ENCODE results near the gene RBM19.

RBM19 gene

GRCh38 chr12:113796852-113797534 lies 169.1 kb downstream of the RBM19 start:
- H3K9ac ChIP-seq (ENCODE audit: low read depth, low read length): no peak overlapping the region
- H3K4me1 ChIP-seq (ENCODE audit: insufficient read depth, low read length): no peaks in the 10 kb centered on the region
- H3K36me3 ChIP-seq (ENCODE audit: insufficient read depth, low read length): no peaks in the 10 kb centered on the region
- H3K27me3 ChIP-seq (ENCODE audit: insufficient read depth, low read length): no peaks in the 10 kb centered on the region
- H3K9me3 ChIP-seq (ENCODE audit: insufficient read depth, low read depth, low read length): no peaks in the 10 kb centered on the region
- WGBS: 82% methylated on average over 14 of the region's 14 CpGs
- no peak overlapping the region for H3K4me3 ChIP-seq (ENCODE audit: low read length)
- no peak overlapping the region for H3K27ac ChIP-seq (ENCODE audit: low read depth, low read length)

GRCh38 chr12:113796066-113796827 lies 169.9 kb downstream of the RBM19 start:
- no peak overlapping the region for H3K27ac ChIP-seq (ENCODE audit: low read depth, low read length)
- H3K36me3 ChIP-seq (ENCODE audit: insufficient read depth, low read length): no peaks in the 10 kb centered on the region
- H3K27me3 ChIP-seq (ENCODE audit: insufficient read depth, low read length): no peaks in the 10 kb centered on the region
- WGBS: 69% methylated on average over 28 of the region's 28 CpGs
- H3K4me1 ChIP-seq (ENCODE audit: insufficient read depth, low read length): no peaks in the 10 kb centered on the region
- H3K9ac ChIP-seq (ENCODE audit: low read depth, low read length): no peak overlapping the region
- H3K4me3 ChIP-seq (ENCODE audit: low read length): no peak overlapping the region
- no peaks in the 10 kb centered on the region for H3K9me3 ChIP-seq (ENCODE audit: insufficient read depth, low read depth, low read length)

- H3K36me3 ChIP-seq (ENCODE audit: insufficient read depth, low read length): no peaks in the 10 kb centered on the region
- no peaks in the 10 kb centered on the region for H3K27me3 ChIP-seq (ENCODE audit: insufficient read depth, low read length)
- no peaks in the 10 kb centered on the region for H3K4me1 ChIP-seq (ENCODE audit: insufficient read depth, low read length)
- WGBS: 71% methylated on average over 10 of the region's 10 CpGs
- no peak overlapping the region for H3K9ac ChIP-seq (ENCODE audit: low read depth, low read length)
- H3K9me3 ChIP-seq (ENCODE audit: insufficient read depth, low read depth, low read length): no peaks in the 10 kb centered on the region
- H3K4me3 ChIP-seq (ENCODE audit: low read length): no peak overlapping the region
- no peak overlapping the region for H3K27ac ChIP-seq (ENCODE audit: low read depth, low read length)
These were observed 170.7 kb downstream of the RBM19 start for GRCh38 chr12:113795445-113795844.

- Histone ChIP-seq H3K9ac (ENCODE audit: low read depth, low read length) (no peak overlapping the region), H3K4me3 (ENCODE audit: low read length) (no peak overlapping the region), H3K27ac (ENCODE audit: low read depth, low read length) (no peak overlapping the region), H3K9me3 (ENCODE audit: insufficient read depth, low read depth, low read length) (no peaks in the 10 kb centered on the region), H3K4me1 (ENCODE audit: insufficient read depth, low read length) (no peaks in the 10 kb centered on the region), H3K27me3 (ENCODE audit: insufficient read depth, low read length) (no peaks in the 10 kb centered on the region), H3K36me3 (ENCODE audit: insufficient read depth, low read length) (no peaks in the 10 kb centered on the region)
- 84% methylated on average over 13 of the region's 17 CpGs for WGBS
These were observed 171.4 kb downstream of the RBM19 start for GRCh38 chr12:113794774-113795173.

DNA sequence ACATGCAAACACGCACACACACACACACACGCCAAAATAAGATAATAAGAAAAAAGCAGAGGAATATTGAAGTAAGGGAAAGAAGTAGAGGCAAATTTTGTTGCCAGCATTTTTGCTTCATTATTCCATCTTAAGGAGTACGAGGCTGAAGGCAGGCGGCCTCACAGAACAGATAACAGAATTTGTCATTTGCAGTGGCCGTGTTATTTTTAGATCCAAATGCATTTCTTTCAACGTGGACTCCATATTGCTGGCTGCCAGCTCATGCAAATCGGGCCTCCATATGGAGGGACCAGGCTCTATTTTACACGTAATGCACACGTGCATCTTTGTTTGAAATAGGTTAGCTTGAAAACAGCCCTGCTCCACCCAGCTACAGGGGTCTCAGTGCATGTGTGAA lies 172.9 kb downstream of the RBM19 start:
- Histone ChIP-seq H3K9ac (ENCODE audit: low read depth, low read length) (no peak overlapping the region), H3K27me3 (ENCODE audit: insufficient read depth, low read length) (no peaks in the 10 kb centered on the region), H3K9me3 (ENCODE audit: insufficient read depth, low read depth, low read length) (no peaks in the 10 kb centered on the region), H3K4me3 (ENCODE audit: low read length) (no peak overlapping the region), H3K4me1 (ENCODE audit: insufficient read depth, low read length) (no peaks in the 10 kb centered on the region), H3K36me3 (ENCODE audit: insufficient read depth, low read length) (no peaks in the 10 kb centered on the region), H3K27ac (ENCODE audit: low read depth, low read length) (no peak overlapping the region)
- WGBS: 91% methylated on average over 7 of the region's 9 CpGs

DNA sequence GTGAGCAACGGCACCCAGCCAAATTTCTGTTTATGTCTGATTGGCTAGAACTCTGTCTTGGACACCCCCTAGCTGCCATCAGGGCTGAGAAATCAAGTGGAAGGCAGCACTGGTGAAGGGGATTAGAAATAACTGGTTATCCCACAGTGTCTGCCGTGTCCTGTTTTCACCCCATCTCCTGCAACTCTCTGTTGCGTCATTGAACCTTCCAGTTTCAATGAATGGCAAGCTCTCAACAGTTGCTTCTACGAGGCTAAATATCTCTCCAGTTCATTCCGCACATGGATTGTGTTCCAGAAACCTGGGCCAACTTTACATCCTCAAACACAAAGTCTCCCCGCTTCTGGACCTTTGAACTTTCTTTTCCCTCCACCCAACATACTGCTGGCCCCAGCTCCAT lies 173.7 kb downstream of the RBM19 start:
- no peaks in the 10 kb centered on the region for H3K36me3 ChIP-seq (ENCODE audit: insufficient read depth, low read length)

GRCh38 chr12:113788020-113788856 lies 177.9 kb downstream of the RBM19 start:
- Histone ChIP-seq H3K27ac (ENCODE audit: low read depth, low read length) (no peak overlapping the region), H3K9me3 (ENCODE audit: insufficient read depth, low read depth, low read length) (no peaks in the 10 kb centered on the region), H3K4me3 (ENCODE audit: low read length) (no peak overlapping the region), H3K27me3 (ENCODE audit: insufficient read depth, low read length) (no peaks in the 10 kb centered on the region), H3K36me3 (ENCODE audit: insufficient read depth, low read length) (no peaks in the 10 kb centered on the region), H3K9ac (ENCODE audit: low read depth, low read length) (no peak overlapping the region), H3K4me1 (ENCODE audit: insufficient read depth, low read length) (no peaks in the 10 kb centered on the region)
- 93% methylated on average over 5 of the region's 5 CpGs for WGBS

More for the DNA sequence above, 173.7 kb downstream of the RBM19 start:
- H3K4me1 ChIP-seq (ENCODE audit: insufficient read depth, low read length): no peaks in the 10 kb centered on the region
- WGBS: 90% methylated on average over 6 of the region's 6 CpGs
- H3K27me3 ChIP-seq (ENCODE audit: insufficient read depth, low read length): no peaks in the 10 kb centered on the region
- H3K9ac ChIP-seq (ENCODE audit: low read depth, low read length): no peak overlapping the region
- no peak overlapping the region for H3K4me3 ChIP-seq (ENCODE audit: low read length)
- H3K27ac ChIP-seq (ENCODE audit: low read depth, low read length): no peak overlapping the region
- H3K9me3 ChIP-seq (ENCODE audit: insufficient read depth, low read depth, low read length): no peaks in the 10 kb centered on the region

DNA sequence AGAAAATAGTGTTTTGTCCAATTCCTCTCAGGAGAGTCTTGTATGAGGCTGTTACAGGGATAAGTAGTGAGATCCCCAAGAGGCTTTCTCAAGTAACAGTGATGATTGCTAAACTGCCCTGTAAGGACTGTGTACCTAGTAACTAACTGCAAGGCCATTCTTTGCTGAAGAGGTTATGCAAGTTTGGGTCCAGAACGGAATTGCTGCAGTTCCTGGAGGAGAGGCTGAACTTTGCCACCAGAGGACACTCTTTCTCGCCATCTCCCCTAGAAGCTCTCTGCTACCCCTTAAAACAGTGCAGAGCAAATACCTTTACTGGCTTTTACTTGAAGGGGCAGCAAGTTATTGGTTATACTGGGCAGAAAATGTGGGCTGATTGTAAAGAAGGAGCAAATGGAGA lies 180.0 kb downstream of the RBM19 start:
- H3K9me3 ChIP-seq (ENCODE audit: insufficient read depth, low read depth, low read length): no peaks in the 10 kb centered on the region
- WGBS: 92% methylated on average over 2 of the region's 2 CpGs
- no peak overlapping the region for H3K9ac ChIP-seq (ENCODE audit: low read depth, low read length)
- no peaks in the 10 kb centered on the region for H3K36me3 ChIP-seq (ENCODE audit: insufficient read depth, low read length)
- H3K4me1 ChIP-seq (ENCODE audit: insufficient read depth, low read length): no peaks in the 10 kb centered on the region
- no peak overlapping the region for H3K27ac ChIP-seq (ENCODE audit: low read depth, low read length)
- no peaks in the 10 kb centered on the region for H3K27me3 ChIP-seq (ENCODE audit: insufficient read depth, low read length)
- no peak overlapping the region for H3K4me3 ChIP-seq (ENCODE audit: low read length)

DNA sequence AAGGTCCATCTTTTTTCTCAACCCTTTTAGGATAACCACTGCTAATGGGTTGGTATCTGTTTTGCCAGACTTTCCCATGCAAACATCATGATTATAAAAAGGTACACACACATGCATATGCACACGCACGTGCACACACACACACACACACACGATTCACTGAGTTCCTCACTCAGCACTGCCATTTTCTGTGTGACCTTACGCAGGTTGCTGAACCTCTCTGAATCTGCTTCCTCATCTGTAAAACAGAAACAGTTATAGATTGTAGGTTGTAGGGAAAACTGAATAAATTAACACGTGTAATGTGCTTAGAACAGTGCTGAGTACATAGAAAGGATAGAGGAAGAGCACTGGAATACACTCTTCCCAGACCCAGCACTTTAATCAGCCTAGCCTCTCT lies 182.3 kb downstream of the RBM19 start:
- H3K4me3 ChIP-seq (ENCODE audit: low read length): no peak overlapping the region
- H3K27me3 ChIP-seq (ENCODE audit: insufficient read depth, low read length): no peaks in the 10 kb centered on the region
- H3K36me3 ChIP-seq (ENCODE audit: insufficient read depth, low read length): no peaks in the 10 kb centered on the region
- H3K27ac ChIP-seq (ENCODE audit: low read depth, low read length): no peak overlapping the region
- H3K9ac ChIP-seq (ENCODE audit: low read depth, low read length): no peak overlapping the region
- H3K4me1 ChIP-seq (ENCODE audit: insufficient read depth, low read length): no peaks in the 10 kb centered on the region
- H3K9me3 ChIP-seq (ENCODE audit: insufficient read depth, low read depth, low read length): no peaks in the 10 kb centered on the region
- 89% methylated on average over 5 of the region's 5 CpGs for WGBS

DNA sequence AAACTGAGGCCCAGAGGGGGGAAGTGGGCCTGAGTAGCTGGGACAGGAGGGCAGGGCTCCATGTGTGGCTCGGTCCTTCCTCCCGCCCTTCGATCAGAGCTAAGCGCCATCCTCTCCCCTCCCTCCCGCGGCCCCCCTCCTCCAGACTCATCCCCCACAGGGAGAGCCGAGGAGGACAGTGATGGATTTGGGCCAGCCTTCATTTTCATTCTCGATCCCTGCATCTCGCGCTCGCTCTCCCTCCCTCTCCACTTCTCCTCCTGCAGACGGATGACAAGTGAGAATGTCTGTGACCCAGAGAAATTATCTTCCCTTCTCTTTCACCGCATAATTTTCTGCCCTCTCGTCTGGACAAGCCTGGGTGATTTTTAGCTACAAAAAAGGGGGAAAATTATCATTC lies 183.3 kb downstream of the RBM19 start:
- no peak overlapping the region for H3K27ac ChIP-seq (ENCODE audit: low read depth, low read length)
- no peaks in the 10 kb centered on the region for H3K36me3 ChIP-seq (ENCODE audit: insufficient read depth, low read length)
- 46% methylated on average over 13 of the region's 14 CpGs for WGBS
- no peaks in the 10 kb centered on the region for H3K9me3 ChIP-seq (ENCODE audit: insufficient read depth, low read depth, low read length)
- H3K27me3 ChIP-seq (ENCODE audit: insufficient read depth, low read length): no peaks in the 10 kb centered on the region
- no peak overlapping the region for H3K4me3 ChIP-seq (ENCODE audit: low read length)
- peaks cover 6% of the 10 kb centered on the region; the same call in 1 of the 2 replicates for H3K4me1 ChIP-seq (ENCODE audit: insufficient read depth, low read length)
- no peak overlapping the region for H3K9ac ChIP-seq (ENCODE audit: low read depth, low read length)
